Glomerular visceral epithelial cell (primary cell): ENCODE results near the gene MAST4.

ENCODE experiments used
- DNase-seq: peaks from one replicate; pipeline ENCODE4 v3.0.0-alpha.2; 2016; ENCODE audit errors: extremely low spot score

Gene MAST4

GRCh38 chr5:66603881-66604280, 7.7 kb downstream of the MAST4 start:
- DNase-seq: no peak

- no peak for DNase-seq
Observed at GRCh38 chr5:66606713-66607112, 10.5 kb downstream of the MAST4 start.

GRCh38 chr5:66608501-66608900, 12.3 kb downstream of the MAST4 start:
- no peak for DNase-seq

- DNase-seq: no peak
Observed at GRCh38 chr5:66609615-66610014, 13.4 kb downstream of the MAST4 start.

GRCh38 chr5:66612226-66612625, 16.0 kb downstream of the MAST4 start:
- no peak for DNase-seq

- DNase-seq: no peak
Observed at GRCh38 chr5:66615136-66615535, 18.9 kb downstream of the MAST4 start.

GRCh38 chr5:66615894-66616293, 19.7 kb downstream of the MAST4 start:
- DNase-seq: no peak

- DNase-seq: no peak
Observed at GRCh38 chr5:66616520-66617225, 20.5 kb downstream of the MAST4 start.

- DNase-seq: no peak
Observed at GRCh38 chr5:66617226-66617861, 21.2 kb downstream of the MAST4 start.

- DNase-seq: no peak
Observed at GRCh38 chr5:66617991-66618768, 22.0 kb downstream of the MAST4 start.

- no peak for DNase-seq
Observed at GRCh38 chr5:66620711-66621110, 24.5 kb downstream of the MAST4 start.

- no peak for DNase-seq
Observed at GRCh38 chr5:66621146-66621545, 25.0 kb downstream of the MAST4 start.

- no peak for DNase-seq
Observed at GRCh38 chr5:66621736-66622135, 25.5 kb downstream of the MAST4 start.

GRCh38 chr5:66628561-66628960, 32.4 kb downstream of the MAST4 start:
- DNase-seq: no peak

- no peak for DNase-seq
Observed at GRCh38 chr5:66629446-66629845, 33.3 kb downstream of the MAST4 start.

GRCh38 chr5:66633754-66634153, 37.6 kb downstream of the MAST4 start:
- DNase-seq: no peak

GRCh38 chr5:66634601-66635000, 38.4 kb downstream of the MAST4 start:
- no peak for DNase-seq

GRCh38 chr5:66637994-66638393, 41.8 kb downstream of the MAST4 start:
- DNase-seq: no peak

GRCh38 chr5:66639037-66639436, 42.8 kb downstream of the MAST4 start:
- no peak for DNase-seq

- DNase-seq: no peak
Observed at GRCh38 chr5:66642538-66642937, 46.3 kb downstream of the MAST4 start.

- no peak for DNase-seq
Observed at GRCh38 chr5:66643387-66643786, 47.2 kb downstream of the MAST4 start.

- DNase-seq: no peak
Observed at GRCh38 chr5:66644111-66644510, 47.9 kb downstream of the MAST4 start.

- DNase-seq: no peak
Observed at GRCh38 chr5:66645039-66645438, 48.8 kb downstream of the MAST4 start.
